Kidney (tissue), 14 donors: ENCODE data around the gene PGM2L1. TPM values are rescaled to one million over a fixed set of nuclear protein-coding genes. Genes with fewer than 3 reads are reported as not detected.
A peak's percentile ranks its signal among the peaks of the same experiment; 100 is the strongest.

ENCODE experiments used
- DNase-seq, 5 donors: peaks; one replicate each; pipeline ENCODE4 v3.0.0-alpha.2; 2013 to 2020
- FAIRE-seq: peaks from 2 replicates; lab custom pipeline; 2012; peaks lifted over from hg19 to GRCh38; lab: Jason Lieb, UNC
- H3K27ac ChIP-seq, 2 donors: one replicate each; pipeline ENCODE4 v1.7.0; 2013; ENCODE audit warnings: low read depth in 2 of 2, low read length in 2 of 2, inconsistent platforms in 1 of 2
- H3K27me3 ChIP-seq: one replicate; pipeline ENCODE4 v1.7.1; 2013; ENCODE audit warnings: low read length, inconsistent platforms; ENCODE audit not compliant: control insufficient read depth, insufficient read depth
- H3K36me3 ChIP-seq, 3 donors: one replicate each; pipeline versions ENCODE4 v1.7.0 to v1.7.1; 2013; ENCODE audit warnings: low read length in 3 of 3, control low read depth in 1 of 3, inconsistent platforms in 1 of 3; ENCODE audit not compliant: insufficient read depth in 3 of 3, control insufficient read depth in 2 of 3
- H3K4me1 ChIP-seq, 3 donors: one replicate each; pipeline versions ENCODE4 v1.7.0 to v1.7.1; 2013; ENCODE audit warnings: low read length in 3 of 3, inconsistent platforms in 1 of 3, low read depth in 1 of 3; ENCODE audit not compliant: control insufficient read depth in 2 of 3, insufficient read depth in 2 of 3
- H3K4me3 ChIP-seq, 3 donors: one replicate each; pipeline versions ENCODE4 v1.7.0 to v1.8.1; 2013; ENCODE audit warnings: low read length in 3 of 3, control low read depth in 1 of 3, inconsistent platforms in 1 of 3
- H3K9ac ChIP-seq, 3 donors: one replicate each; pipeline versions ENCODE4 v1.7.0 to v1.7.1; 2013; ENCODE audit warnings: low read length in 3 of 3, control low read depth in 1 of 3, inconsistent platforms in 1 of 3
- H3K9me3 ChIP-seq, 3 donors: one replicate each; pipeline versions ENCODE4 v1.7.0 to v1.7.1; 2013; ENCODE audit warnings: low read length in 3 of 3, control low read depth in 1 of 3, inconsistent platforms in 1 of 3; ENCODE audit not compliant: control insufficient read depth in 2 of 3, insufficient read depth in 1 of 3
- intact Hi-C: fragments of 100-400 bp; cut with DNase I; formaldehyde crosslinking; loops from one replicate; pipeline ENCODE4 v1.11.1; 2022
- polyA plus RNA-seq: library from polyadenylated mRNA; stranded (reverse); fragments of 350-450 nt; fragmentation: Illumina TruSeq; extraction: RNeasy Lipid Tissue Mini Kit (QIAGEN cat#74804); gene quantifications from one replicate; pipeline ENCODE4 v1.2.3, GENCODE V29; 2014; ENCODE audit warnings: low read depth, low replicate concordance; ENCODE audit not compliant: insufficient read depth
- total RNA-seq: library from RNA; stranded (reverse); fragmentation: NEBNext Ultra II Directional; extraction: Animal tissue kit (Norgen Biotek cat#: 25700); gene quantifications from one replicate; pipeline ENCODE4 v1.2.1, GENCODE V29; 2021
- TF ChIP-seq, protein P1 (sequence below): IDR thresholded peaks from 3 replicates; pipeline ENCODE4 v1.5.1; 2012; ENCODE audit warnings: mild to moderate bottlenecking, moderate library complexity, borderline replicate concordance; ENCODE audit not compliant: insufficient read depth; ENCODE audit errors: extremely low read depth
- donor health status: control.
- donor health status: control.
- donor health status: control.
- donor health status: control.
- donor health status: control.
- donor health status: DM: yes; HTN: yes; CAD: no.
- donor health status: Normal renal cell carcinoma (clear cell type).

The PGM2L1 gene
- total and polyA plus RNA-seq, 2 donors from 2014 or later, result 1.0 to 11.5 TPM

DNA sequence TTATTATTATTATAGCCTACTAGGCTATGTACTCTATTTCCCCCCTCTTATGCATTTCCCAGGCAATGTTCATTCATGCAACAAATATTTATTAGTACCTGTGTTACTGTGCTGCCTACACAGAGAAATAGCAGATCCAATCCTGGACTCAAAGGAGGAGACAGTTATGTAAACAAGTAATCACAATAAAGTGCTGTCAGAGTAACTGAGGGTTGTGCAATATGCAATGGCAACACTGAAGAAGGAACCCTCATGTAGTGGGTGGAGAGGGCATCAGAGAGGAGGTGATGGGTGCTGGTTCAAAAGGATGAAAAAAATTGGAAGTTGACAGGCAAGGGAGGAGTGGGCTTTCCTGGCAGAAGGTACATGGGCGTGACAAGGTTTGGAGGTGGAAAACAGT, 85.9 kb downstream of the PGM2L1 start:
- no peak for DNase-seq
- Histone ChIP-seq H3K36me3 (no peaks in the 10 kb centered on the region), H3K27me3 (peaks cover 11% of the 10 kb centered on the region), H3K9me3 (peaks cover 0 to 9% (median 3%) of the 10 kb centered on the region in 3 donors), H3K4me1 (peaks cover 0 to 5% (median 0%) of the 10 kb centered on the region in 3 donors), H3K9ac (no peak overlapping the region), H3K27ac (no peak overlapping the region), H3K4me3 (no peak overlapping the region)
- intact Hi-C loops, result no loop called here
- TF ChIP-seq, protein P1, sequence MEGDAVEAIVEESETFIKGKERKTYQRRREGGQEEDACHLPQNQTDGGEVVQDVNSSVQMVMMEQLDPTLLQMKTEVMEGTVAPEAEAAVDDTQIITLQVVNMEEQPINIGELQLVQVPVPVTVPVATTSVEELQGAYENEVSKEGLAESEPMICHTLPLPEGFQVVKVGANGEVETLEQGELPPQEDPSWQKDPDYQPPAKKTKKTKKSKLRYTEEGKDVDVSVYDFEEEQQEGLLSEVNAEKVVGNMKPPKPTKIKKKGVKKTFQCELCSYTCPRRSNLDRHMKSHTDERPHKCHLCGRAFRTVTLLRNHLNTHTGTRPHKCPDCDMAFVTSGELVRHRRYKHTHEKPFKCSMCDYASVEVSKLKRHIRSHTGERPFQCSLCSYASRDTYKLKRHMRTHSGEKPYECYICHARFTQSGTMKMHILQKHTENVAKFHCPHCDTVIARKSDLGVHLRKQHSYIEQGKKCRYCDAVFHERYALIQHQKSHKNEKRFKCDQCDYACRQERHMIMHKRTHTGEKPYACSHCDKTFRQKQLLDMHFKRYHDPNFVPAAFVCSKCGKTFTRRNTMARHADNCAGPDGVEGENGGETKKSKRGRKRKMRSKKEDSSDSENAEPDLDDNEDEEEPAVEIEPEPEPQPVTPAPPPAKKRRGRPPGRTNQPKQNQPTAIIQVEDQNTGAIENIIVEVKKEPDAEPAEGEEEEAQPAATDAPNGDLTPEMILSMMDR, result no peak
- no peak for FAIRE-seq

GRCh38 chr11:74311352-74311926, 86.8 kb downstream of the PGM2L1 start, which contains the start of gene P4HA3:
Gene P4HA3 (minus strand): TSS chr11:74311640. CDS start chr11:74311611, 29 bp downstream.
- DNase-seq, result peak; percentile 39 to 86 (median 70)
- Histone ChIP-seq H3K9ac (peak within 1 kb of the TSS in 1 of 3 donors; percentile 33), H3K4me1 (peaks cover 0 to 5% (median 0%) of the 10 kb centered on the region in 3 donors), H3K4me3 (peak within 1 kb of the TSS; percentile 7 to 54 (median 21)), H3K27ac (no peak within 1 kb of the TSS), H3K36me3 (no peaks in the 10 kb centered on the region), H3K27me3 (peaks cover 11% of the 10 kb centered on the region), H3K9me3 (peaks cover 0 to under 1% (median 0%) of the 10 kb centered on the region in 3 donors)
- FAIRE-seq, result no peak
- intact Hi-C loops, result no loop called here
- TF ChIP-seq, protein P1, result no peak

- Histone ChIP-seq H3K4me1 (peaks cover 0 to 5% (median 0%) of the 10 kb centered on the region in 3 donors), H3K9me3 (no peaks in the 10 kb centered on the region), H3K27ac (no peak overlapping the region), H3K27me3 (peaks cover 11% of the 10 kb centered on the region), H3K9ac (no peak overlapping the region), H3K4me3 (peak overlapping the region; percentile 7 to 54 (median 21)), H3K36me3 (no peaks in the 10 kb centered on the region)
- TF ChIP-seq, protein P1, result no peak
- DNase-seq, result peak in 1 of 5 donors; percentile 33
- intact Hi-C loops, result no loop called here
- no peak for FAIRE-seq
Observed at GRCh38 chr11:74310857-74311256, 87.4 kb downstream of the PGM2L1 start.
